Astrocyte (in vitro differentiated cells and primary cell): Measurements from ENCODE around the gene LMTK3.

Source experiments
- EZH2 ChIP-seq: IDR thresholded peaks from 2 replicates; pipeline ENCODE4 v1.6.1; 2012; ENCODE audit warnings: mild to moderate bottlenecking, low read length, inconsistent platforms; ENCODE audit not compliant: insufficient read depth
- TF ChIP-seq, protein P1 (sequence below): IDR thresholded peaks from 2 replicates; pipeline ENCODE4 v1.5.1; 2011; ENCODE audit warnings: low read depth, mild to moderate bottlenecking, inconsistent platforms, low read length, moderate library complexity; ENCODE audit not compliant: insufficient read depth

DNA sequence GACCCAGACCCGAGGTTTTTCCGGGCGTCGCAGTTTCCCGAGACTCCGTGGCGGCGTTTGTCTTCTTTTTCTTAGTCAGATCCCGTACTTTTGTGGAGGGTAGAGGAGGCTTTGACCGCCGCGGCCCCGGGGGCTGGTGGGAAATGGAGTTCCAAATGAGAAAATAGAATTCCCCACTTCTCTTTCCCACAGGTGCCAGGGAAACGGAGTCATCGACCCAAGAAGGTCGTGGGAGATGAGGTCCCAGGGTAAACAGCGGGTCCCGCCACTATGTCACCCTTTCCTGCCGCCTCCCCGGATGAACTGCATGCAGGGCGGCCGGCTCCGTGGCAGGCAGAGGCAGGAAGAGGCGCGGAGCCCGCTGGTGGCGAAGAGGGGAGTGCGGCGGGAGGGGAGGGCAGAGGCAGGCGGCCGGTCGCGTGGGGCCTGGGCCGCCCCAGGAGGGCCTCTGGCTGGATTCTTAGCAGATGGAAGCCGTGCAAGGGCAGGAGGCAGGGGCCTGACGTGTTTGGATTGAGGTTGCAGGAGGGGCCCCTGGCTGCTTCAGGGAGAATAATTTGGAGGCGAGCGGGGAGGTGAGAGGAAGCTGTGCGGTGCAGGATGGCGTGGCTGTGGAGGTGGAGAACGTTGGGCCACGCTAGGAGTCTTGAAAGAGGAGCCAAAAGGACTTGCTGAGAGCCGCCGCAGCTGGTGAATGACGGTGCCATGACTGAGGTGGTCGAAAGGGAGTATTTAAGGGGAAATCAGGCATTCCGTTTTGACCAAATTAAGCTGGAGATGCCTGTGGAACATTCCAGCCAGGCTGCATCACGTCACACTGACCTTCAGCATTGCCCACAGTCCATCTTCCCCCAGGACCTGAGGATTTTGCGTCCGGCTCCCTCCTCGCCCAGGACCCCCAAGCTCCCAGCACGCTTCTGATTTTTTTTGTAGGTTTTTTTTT, 30.8 kb downstream of the LMTK3 start:
- TF ChIP-seq, protein P1, sequence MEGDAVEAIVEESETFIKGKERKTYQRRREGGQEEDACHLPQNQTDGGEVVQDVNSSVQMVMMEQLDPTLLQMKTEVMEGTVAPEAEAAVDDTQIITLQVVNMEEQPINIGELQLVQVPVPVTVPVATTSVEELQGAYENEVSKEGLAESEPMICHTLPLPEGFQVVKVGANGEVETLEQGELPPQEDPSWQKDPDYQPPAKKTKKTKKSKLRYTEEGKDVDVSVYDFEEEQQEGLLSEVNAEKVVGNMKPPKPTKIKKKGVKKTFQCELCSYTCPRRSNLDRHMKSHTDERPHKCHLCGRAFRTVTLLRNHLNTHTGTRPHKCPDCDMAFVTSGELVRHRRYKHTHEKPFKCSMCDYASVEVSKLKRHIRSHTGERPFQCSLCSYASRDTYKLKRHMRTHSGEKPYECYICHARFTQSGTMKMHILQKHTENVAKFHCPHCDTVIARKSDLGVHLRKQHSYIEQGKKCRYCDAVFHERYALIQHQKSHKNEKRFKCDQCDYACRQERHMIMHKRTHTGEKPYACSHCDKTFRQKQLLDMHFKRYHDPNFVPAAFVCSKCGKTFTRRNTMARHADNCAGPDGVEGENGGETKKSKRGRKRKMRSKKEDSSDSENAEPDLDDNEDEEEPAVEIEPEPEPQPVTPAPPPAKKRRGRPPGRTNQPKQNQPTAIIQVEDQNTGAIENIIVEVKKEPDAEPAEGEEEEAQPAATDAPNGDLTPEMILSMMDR = no peak
- no peak for TF ChIP-seq EZH2
